ENCODE measurements around the gene FBXL4.

GRCh38 chr6:98834060-98835031 lies 113.4 kb downstream of the FBXL4 start, which contains the start of gene POU3F2:
- TF ChIP-seq, protein P1, sequence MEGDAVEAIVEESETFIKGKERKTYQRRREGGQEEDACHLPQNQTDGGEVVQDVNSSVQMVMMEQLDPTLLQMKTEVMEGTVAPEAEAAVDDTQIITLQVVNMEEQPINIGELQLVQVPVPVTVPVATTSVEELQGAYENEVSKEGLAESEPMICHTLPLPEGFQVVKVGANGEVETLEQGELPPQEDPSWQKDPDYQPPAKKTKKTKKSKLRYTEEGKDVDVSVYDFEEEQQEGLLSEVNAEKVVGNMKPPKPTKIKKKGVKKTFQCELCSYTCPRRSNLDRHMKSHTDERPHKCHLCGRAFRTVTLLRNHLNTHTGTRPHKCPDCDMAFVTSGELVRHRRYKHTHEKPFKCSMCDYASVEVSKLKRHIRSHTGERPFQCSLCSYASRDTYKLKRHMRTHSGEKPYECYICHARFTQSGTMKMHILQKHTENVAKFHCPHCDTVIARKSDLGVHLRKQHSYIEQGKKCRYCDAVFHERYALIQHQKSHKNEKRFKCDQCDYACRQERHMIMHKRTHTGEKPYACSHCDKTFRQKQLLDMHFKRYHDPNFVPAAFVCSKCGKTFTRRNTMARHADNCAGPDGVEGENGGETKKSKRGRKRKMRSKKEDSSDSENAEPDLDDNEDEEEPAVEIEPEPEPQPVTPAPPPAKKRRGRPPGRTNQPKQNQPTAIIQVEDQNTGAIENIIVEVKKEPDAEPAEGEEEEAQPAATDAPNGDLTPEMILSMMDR (conservative IDR thresholded peaks at IDR 0.05; ENCODE audit: low read length) = no peak
- TF ChIP-seq EZH2phosphoT487 (IDR thresholded peaks at IDR 0.05; ENCODE audit: borderline replicate concordance) = no peak
